Glutamatergic neuron (in vitro differentiated cells): ENCODE results near the gene FZR1. TPM values are rescaled to one million over a fixed set of nuclear protein-coding genes. Genes with fewer than 3 reads are reported as not detected.

Experiments
- DNase-seq: peaks from one replicate; pipeline ENCODE4 v3.0.0; 2022
- H3K27ac Mint-ChIP-seq: one replicate; pipeline ENCODE4 v1.8.0; 2020; ENCODE audit warnings: mild to moderate bottlenecking, mixed read lengths, inconsistent platforms; ENCODE audit not compliant: unreplicated experiment
- H3K27me3 Mint-ChIP-seq: one replicate; pipeline ENCODE4 v1.8.0; 2020; ENCODE audit warnings: mild to moderate bottlenecking, moderate library complexity, mixed read lengths, inconsistent platforms; ENCODE audit not compliant: unreplicated experiment
- H3K36me3 Mint-ChIP-seq: one replicate; pipeline ENCODE4 v1.8.0; 2020; ENCODE audit warnings: mild to moderate bottlenecking, mixed read lengths, inconsistent platforms; ENCODE audit not compliant: unreplicated experiment
- H3K4me1 Mint-ChIP-seq: one replicate; pipeline ENCODE4 v1.8.0; 2020; ENCODE audit warnings: mild to moderate bottlenecking, low read depth, mixed read lengths, inconsistent platforms; ENCODE audit not compliant: unreplicated experiment
- H3K4me3 Mint-ChIP-seq: one replicate; pipeline ENCODE4 v1.8.0; 2020; ENCODE audit warnings: mild to moderate bottlenecking, mixed read lengths, inconsistent platforms; ENCODE audit not compliant: unreplicated experiment
- H3K9me3 Mint-ChIP-seq: one replicate; pipeline ENCODE4 v1.8.0; 2020; ENCODE audit warnings: mild to moderate bottlenecking, moderate library complexity, mixed read lengths, inconsistent platforms; ENCODE audit not compliant: unreplicated experiment
- CTCF ChIP-seq: fragments of 200-600 bp; sonication (generic); IDR thresholded peaks from one replicate; pipeline ENCODE4 v1.5.0; 2021; ENCODE audit not compliant: partially characterized antibody, unreplicated experiment
- total RNA-seq: library from RNA; stranded (reverse); fragmentation: NEBNext Ultra II Directional; extraction: Animal tissue kit (Norgen Biotek cat#: 25700); gene quantifications from one replicate; pipeline ENCODE4 v1.2.1, GENCODE V29; 2021; ENCODE audit not compliant: unreplicated experiment

FZR1 gene
- total RNA-seq, 1 donor from 2014 or later: 51.3 TPM

GRCh38 chr19:3547301-3547731 lies 41.2 kb downstream of the FZR1 start:
- peaks cover 3% of the 10 kb centered on the region for H3K27me3 Mint-ChIP-seq
- H3K4me1 Mint-ChIP-seq: peaks cover 2% of the 10 kb centered on the region

GRCh38 chr19:3547767-3548282 lies 41.7 kb downstream of the FZR1 start:
- no peak for TF ChIP-seq CTCF
- peaks cover 2% of the 10 kb centered on the region for H3K4me1 Mint-ChIP-seq
- DNase-seq: no peak
- no peak overlapping the region for H3K27ac Mint-ChIP-seq
- peaks cover 3% of the 10 kb centered on the region for H3K27me3 Mint-ChIP-seq
- H3K4me3 Mint-ChIP-seq: no peak overlapping the region
- no peaks in the 10 kb centered on the region for H3K36me3 Mint-ChIP-seq
- peaks cover 8% of the 10 kb centered on the region for H3K9me3 Mint-ChIP-seq

More at GRCh38 chr19:3547301-3547731, 41.2 kb downstream of the FZR1 start:
- H3K9me3 Mint-ChIP-seq: peaks cover 8% of the 10 kb centered on the region
- TF ChIP-seq CTCF: peak; percentile 73
- no peaks in the 10 kb centered on the region for H3K36me3 Mint-ChIP-seq
- peak; percentile 59 for DNase-seq
- H3K27ac Mint-ChIP-seq: no peak overlapping the region
- H3K4me3 Mint-ChIP-seq: no peak overlapping the region

- H3K36me3 Mint-ChIP-seq: no peaks in the 10 kb centered on the region
- peaks cover 8% of the 10 kb centered on the region for H3K9me3 Mint-ChIP-seq
- peaks cover 2% of the 10 kb centered on the region for H3K4me1 Mint-ChIP-seq
- no peak overlapping the region for H3K4me3 Mint-ChIP-seq
- no peak for TF ChIP-seq CTCF
- H3K27ac Mint-ChIP-seq: no peak overlapping the region
- DNase-seq: no peak
- peaks cover 3% of the 10 kb centered on the region for H3K27me3 Mint-ChIP-seq
Observed at GRCh38 chr19:3548606-3549005, 42.5 kb downstream of the FZR1 start.

GRCh38 chr19:3549816-3550215 lies 43.7 kb downstream of the FZR1 start:
- Mint-ChIP-seq H3K4me1 (peaks cover 2% of the 10 kb centered on the region), H3K27me3 (peaks cover 3% of the 10 kb centered on the region), H3K27ac (no peak overlapping the region), H3K36me3 (no peaks in the 10 kb centered on the region), H3K4me3 (no peak overlapping the region), H3K9me3 (peaks cover 8% of the 10 kb centered on the region)
- no peak for TF ChIP-seq CTCF
- DNase-seq: no peak

GRCh38 chr19:3550947-3551791 lies 45.1 kb downstream of the FZR1 start:
- no peak for TF ChIP-seq CTCF
- DNase-seq: no peak
- H3K27ac Mint-ChIP-seq: no peak overlapping the region
- H3K4me1 Mint-ChIP-seq: peaks cover 4% of the 10 kb centered on the region
- peaks cover 5% of the 10 kb centered on the region for H3K27me3 Mint-ChIP-seq
- no peak overlapping the region for H3K4me3 Mint-ChIP-seq
- H3K36me3 Mint-ChIP-seq: no peaks in the 10 kb centered on the region
- H3K9me3 Mint-ChIP-seq: peaks cover 3% of the 10 kb centered on the region
